Stimulated activated memory B cell treated with anti-CD40 and anti-IgM and Interleukin-4, amounts not matched to agents 10 μg/mL and 1 μg/mL and 100 μg/mL, for 72 hours (primary cell): ENCODE data around the gene TMEM63C.
"Not testable (repeated sequence)": the region's sequence is repeated elsewhere in the genome, so short reads cannot be mapped to it uniquely, and the experiment has no call there.

Experiments
- ATAC-seq: fragments of 150-1000 bp; cut with Tn5 transposase; 2 replicates; pipeline ENCODE4 v1.10.0; 2021
- H3K27ac Mint-ChIP-seq: one replicate; pipeline ENCODE4 v1.8.0; 2022; ENCODE audit warnings: mild to moderate bottlenecking, mixed read lengths
- H3K27me3 Mint-ChIP-seq: one replicate; pipeline ENCODE4 v1.8.0; 2022; ENCODE audit warnings: mixed read lengths
- H3K36me3 Mint-ChIP-seq: one replicate; pipeline ENCODE4 v1.8.0; 2022; ENCODE audit warnings: mixed read lengths
- H3K4me1 Mint-ChIP-seq: one replicate; pipeline ENCODE4 v1.8.0; 2022; ENCODE audit warnings: mixed read lengths
- H3K4me3 Mint-ChIP-seq: one replicate; pipeline ENCODE4 v1.8.0; 2022; ENCODE audit warnings: mild to moderate bottlenecking, moderate library complexity, mixed read lengths
- H3K9me3 Mint-ChIP-seq: one replicate; pipeline ENCODE4 v1.8.0; 2022; ENCODE audit warnings: mixed read lengths

TMEM63C gene

GRCh38 chr14:77148510-77149231 is 32.9 kb upstream of the TMEM63C start:
- no peak for ATAC-seq
- Mint-ChIP-seq H3K27me3 (peaks cover 37% of the 10 kb centered on the region), H3K4me3 (no peak overlapping the region), H3K36me3 (no peaks in the 10 kb centered on the region), H3K27ac (no peak overlapping the region), H3K9me3 (no peaks in the 10 kb centered on the region), H3K4me1 (no peaks in the 10 kb centered on the region)

- Mint-ChIP-seq H3K27me3 (peaks cover 39% of the 10 kb centered on the region), H3K9me3 (no peaks in the 10 kb centered on the region), H3K4me3 (no peak overlapping the region), H3K36me3 (no peaks in the 10 kb centered on the region), H3K4me1 (no peaks in the 10 kb centered on the region), H3K27ac (no peak overlapping the region)
- ATAC-seq = no peak
These were observed 30.4 kb upstream of the TMEM63C start for GRCh38 chr14:77151245-77151644.

GRCh38 chr14:77151918-77152588 is 29.5 kb upstream of the TMEM63C start:
- peaks cover 39% of the 10 kb centered on the region for H3K27me3 Mint-ChIP-seq
- ATAC-seq = peak; percentile 57
- no peak overlapping the region for H3K27ac Mint-ChIP-seq
- H3K9me3 Mint-ChIP-seq = no peaks in the 10 kb centered on the region
- no peak overlapping the region for H3K4me3 Mint-ChIP-seq
- no peaks in the 10 kb centered on the region for H3K4me1 Mint-ChIP-seq
- no peaks in the 10 kb centered on the region for H3K36me3 Mint-ChIP-seq

- Mint-ChIP-seq H3K36me3 (no peaks in the 10 kb centered on the region), H3K27me3 (peaks cover 50% of the 10 kb centered on the region), H3K4me3 (no peak overlapping the region), H3K27ac (no peak overlapping the region), H3K4me1 (no peaks in the 10 kb centered on the region), H3K9me3 (no peaks in the 10 kb centered on the region)
- no peak for ATAC-seq
These were observed 27.8 kb upstream of the TMEM63C start for GRCh38 chr14:77153802-77154201.

GRCh38 chr14:77154421-77154820 is 27.2 kb upstream of the TMEM63C start:
- H3K36me3 Mint-ChIP-seq = no peaks in the 10 kb centered on the region
- H3K27me3 Mint-ChIP-seq = peaks cover 56% of the 10 kb centered on the region
- no peak for ATAC-seq
- H3K4me1 Mint-ChIP-seq = no peaks in the 10 kb centered on the region
- no peaks in the 10 kb centered on the region for H3K9me3 Mint-ChIP-seq
- no peak overlapping the region for H3K4me3 Mint-ChIP-seq
- H3K27ac Mint-ChIP-seq = no peak overlapping the region

- ATAC-seq = no peak
- no peaks in the 10 kb centered on the region for H3K4me1 Mint-ChIP-seq
- no peaks in the 10 kb centered on the region for H3K9me3 Mint-ChIP-seq
- no peak overlapping the region for H3K4me3 Mint-ChIP-seq
- H3K36me3 Mint-ChIP-seq = no peaks in the 10 kb centered on the region
- H3K27me3 Mint-ChIP-seq = peaks cover 59% of the 10 kb centered on the region
- H3K27ac Mint-ChIP-seq = no peak overlapping the region
These were observed 26.5 kb upstream of the TMEM63C start for GRCh38 chr14:77155083-77155482.

GRCh38 chr14:77157740-77158139 is 23.9 kb upstream of the TMEM63C start:
- H3K27ac Mint-ChIP-seq = no peak overlapping the region
- H3K4me3 Mint-ChIP-seq = no peak overlapping the region
- H3K9me3 Mint-ChIP-seq = no peaks in the 10 kb centered on the region
- H3K27me3 Mint-ChIP-seq = peaks cover 78% of the 10 kb centered on the region
- H3K36me3 Mint-ChIP-seq = no peaks in the 10 kb centered on the region
- ATAC-seq = no peak
- no peaks in the 10 kb centered on the region for H3K4me1 Mint-ChIP-seq

- no peaks in the 10 kb centered on the region for H3K9me3 Mint-ChIP-seq
- H3K4me3 Mint-ChIP-seq = no peak overlapping the region
- no peaks in the 10 kb centered on the region for H3K4me1 Mint-ChIP-seq
- H3K36me3 Mint-ChIP-seq = no peaks in the 10 kb centered on the region
- no peak for ATAC-seq
- no peak overlapping the region for H3K27ac Mint-ChIP-seq
- peaks cover 74% of the 10 kb centered on the region for H3K27me3 Mint-ChIP-seq
These were observed 23.3 kb upstream of the TMEM63C start for GRCh38 chr14:77158175-77158881.

GRCh38 chr14:77158882-77159255 is 22.7 kb upstream of the TMEM63C start:
- H3K4me1 Mint-ChIP-seq = no peaks in the 10 kb centered on the region
- H3K36me3 Mint-ChIP-seq = no peaks in the 10 kb centered on the region
- H3K4me3 Mint-ChIP-seq = no peak overlapping the region
- no peaks in the 10 kb centered on the region for H3K9me3 Mint-ChIP-seq
- ATAC-seq = no peak
- peaks cover 68% of the 10 kb centered on the region for H3K27me3 Mint-ChIP-seq
- no peak overlapping the region for H3K27ac Mint-ChIP-seq

GRCh38 chr14:77161011-77161410 is 20.6 kb upstream of the TMEM63C start:
- ATAC-seq = no peak
- Mint-ChIP-seq H3K27me3 (peaks cover 60% of the 10 kb centered on the region), H3K27ac (no peak overlapping the region), H3K36me3 (no peaks in the 10 kb centered on the region), H3K4me1 (no peaks in the 10 kb centered on the region), H3K4me3 (no peak overlapping the region), H3K9me3 (no peaks in the 10 kb centered on the region)

- ATAC-seq = no peak
- peaks cover 15% of the 10 kb centered on the region for H3K9me3 Mint-ChIP-seq
- H3K4me3 Mint-ChIP-seq = no peak overlapping the region
These were observed 11.6 kb upstream of the TMEM63C start for GRCh38 chr14:77170045-77170444.

GRCh38 chr14:77172916-77173315 is 8.7 kb upstream of the TMEM63C start:
- Mint-ChIP-seq H3K9me3 (peaks cover 15% of the 10 kb centered on the region), H3K4me3 (no peak overlapping the region), H3K27ac (no peak overlapping the region), H3K36me3 (no peaks in the 10 kb centered on the region), H3K27me3 (peaks cover 21% of the 10 kb centered on the region), H3K4me1 (peaks cover 5% of the 10 kb centered on the region)
- ATAC-seq = no peak

More at GRCh38 chr14:77170045-77170444, 11.6 kb upstream of the TMEM63C start:
- H3K27me3 Mint-ChIP-seq = peaks cover 31% of the 10 kb centered on the region
- H3K36me3 Mint-ChIP-seq = no peaks in the 10 kb centered on the region
- no peak overlapping the region for H3K27ac Mint-ChIP-seq
- no peaks in the 10 kb centered on the region for H3K4me1 Mint-ChIP-seq

GRCh38 chr14:77173911-77174617 is 7.5 kb upstream of the TMEM63C start:
- H3K9me3 Mint-ChIP-seq = peaks cover 11% of the 10 kb centered on the region
- not testable (repeated sequence) for H3K4me1 Mint-ChIP-seq, H3K27ac Mint-ChIP-seq, H3K27me3 Mint-ChIP-seq, ATAC-seq, H3K4me3 Mint-ChIP-seq, H3K36me3 Mint-ChIP-seq

- peaks cover 5% of the 10 kb centered on the region for H3K4me1 Mint-ChIP-seq
- ATAC-seq = peak; percentile 27
- H3K27ac Mint-ChIP-seq = no peak overlapping the region
- peaks cover 8% of the 10 kb centered on the region for H3K27me3 Mint-ChIP-seq
- peaks cover 4% of the 10 kb centered on the region for H3K9me3 Mint-ChIP-seq
- H3K4me3 Mint-ChIP-seq = no peak overlapping the region
- no peaks in the 10 kb centered on the region for H3K36me3 Mint-ChIP-seq
These were observed 5.8 kb upstream of the TMEM63C start for GRCh38 chr14:77175843-77176242.

GRCh38 chr14:77177702-77178101 is 3.9 kb upstream of the TMEM63C start:
- Mint-ChIP-seq H3K4me3 (no peak overlapping the region), H3K36me3 (no peaks in the 10 kb centered on the region), H3K27ac (no peak overlapping the region), H3K27me3 (peaks cover 8% of the 10 kb centered on the region), H3K9me3 (no peaks in the 10 kb centered on the region), H3K4me1 (peaks cover 17% of the 10 kb centered on the region)
- no peak for ATAC-seq
